Esophagus squamous epithelium (tissue), 4 donors: ENCODE data around the gene MAD1L1.

Experiments used
- POLR2A ChIP-seq, 4 donors: fragments of 450-650 bp; IDR thresholded peaks; one replicate each; pipeline ENCODE4 v1.6.1; 2017; ENCODE audit warnings: antibody characterized with exemption in 4 of 4, mild to moderate bottlenecking in 4 of 4, moderate library complexity in 3 of 4
- TF ChIP-seq, protein P1 (sequence below), 6 experiments: fragments of 450-650 bp in 4 of 6; fragments of 200-600 bp in 2 of 6; sonication (generic) in 2 of 6; IDR thresholded peaks; one replicate each; pipeline ENCODE4 v1.5.1; 2016 to 2019; ENCODE audit warnings: antibody characterized with exemption in 6 of 6, mild to moderate bottlenecking in 4 of 6, moderate library complexity in 4 of 6

- TF ChIP-seq POLR2A (IDR thresholded peaks at IDR 0.05), result no peak
- TF ChIP-seq, protein P1, sequence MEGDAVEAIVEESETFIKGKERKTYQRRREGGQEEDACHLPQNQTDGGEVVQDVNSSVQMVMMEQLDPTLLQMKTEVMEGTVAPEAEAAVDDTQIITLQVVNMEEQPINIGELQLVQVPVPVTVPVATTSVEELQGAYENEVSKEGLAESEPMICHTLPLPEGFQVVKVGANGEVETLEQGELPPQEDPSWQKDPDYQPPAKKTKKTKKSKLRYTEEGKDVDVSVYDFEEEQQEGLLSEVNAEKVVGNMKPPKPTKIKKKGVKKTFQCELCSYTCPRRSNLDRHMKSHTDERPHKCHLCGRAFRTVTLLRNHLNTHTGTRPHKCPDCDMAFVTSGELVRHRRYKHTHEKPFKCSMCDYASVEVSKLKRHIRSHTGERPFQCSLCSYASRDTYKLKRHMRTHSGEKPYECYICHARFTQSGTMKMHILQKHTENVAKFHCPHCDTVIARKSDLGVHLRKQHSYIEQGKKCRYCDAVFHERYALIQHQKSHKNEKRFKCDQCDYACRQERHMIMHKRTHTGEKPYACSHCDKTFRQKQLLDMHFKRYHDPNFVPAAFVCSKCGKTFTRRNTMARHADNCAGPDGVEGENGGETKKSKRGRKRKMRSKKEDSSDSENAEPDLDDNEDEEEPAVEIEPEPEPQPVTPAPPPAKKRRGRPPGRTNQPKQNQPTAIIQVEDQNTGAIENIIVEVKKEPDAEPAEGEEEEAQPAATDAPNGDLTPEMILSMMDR (IDR thresholded peaks at IDR 0.05), result no peak
Measured at GRCh38 chr7:2000746-2001321, 231.9 kb downstream of the MAD1L1 start.
